ENCODE results near the gene BARX2. TPM values are rescaled to one million over a fixed set of nuclear protein-coding genes. Genes with fewer than 3 reads are reported as not detected.

The BARX2 gene
- total RNA-seq, 1 experiment from 2014 or later: 13.4 TPM

- Histone ChIP-seq H3K36me3 (ENCODE audit: low read depth) (no peaks in the 10 kb centered on the region), H4K20me1 (ENCODE audit: insufficient read depth) (no peaks in the 10 kb centered on the region), H3K9me2 (ENCODE audit: insufficient read depth) (no peaks in the 10 kb centered on the region), H3F3A (ENCODE audit: insufficient read depth, low read depth) (peaks cover 12% of the 10 kb centered on the region), H2AFZ (no peak overlapping the region), H3K27ac (no peak overlapping the region), H3K79me2 (ENCODE audit: low read depth) (peaks cover 6% of the 10 kb centered on the region; the same call in 1 of the 2 replicates), H3K4me3 (no peak overlapping the region), H3K9me3 (ENCODE audit: insufficient read depth, low read depth) (no peaks in the 10 kb centered on the region), H3K4me1 (replicated peaks; ENCODE audit: insufficient read depth) (peaks cover 21% of the 10 kb centered on the region), H3K27me3 (ENCODE audit: insufficient read depth, low read depth) (no peaks in the 10 kb centered on the region), H3K4me2 (no peak overlapping the region)
- ChIA-PET POLR2A (ENCODE audit: unreplicated experiment) (no interaction called here), CTCF (no interaction called here)
- intact Hi-C loops (cut with micrococcal nuclease; ENCODE audit: unreplicated experiment): no loop called here
- no peak for DNase-seq
- TF ChIP-seq CTCF (conservative IDR thresholded peaks at IDR 0.05): no peak
- no peak for TF ChIP-seq EZH2 (IDR thresholded peaks at IDR 0.05; ENCODE audit: low read depth)
- BruUV-seq (replicated peaks): no TSS peak
These were observed 66.5 kb downstream of the BARX2 start for GRCh38 chr11:129442171-129442570.

GRCh38 chr11:129443276-129443675, 67.6 kb downstream of the BARX2 start:
- intact Hi-C loops (cut with micrococcal nuclease; ENCODE audit: unreplicated experiment): no loop called here
- Histone ChIP-seq H3K9me3 (ENCODE audit: insufficient read depth, low read depth) (no peaks in the 10 kb centered on the region), H3K36me3 (ENCODE audit: low read depth) (no peaks in the 10 kb centered on the region), H4K20me1 (ENCODE audit: insufficient read depth) (no peaks in the 10 kb centered on the region), H2AFZ (no peak overlapping the region), H3K27ac (no peak overlapping the region), H3K9me2 (ENCODE audit: insufficient read depth) (no peaks in the 10 kb centered on the region), H3K4me3 (no peak overlapping the region), H3K4me1 (replicated peaks; ENCODE audit: insufficient read depth) (peaks cover 21% of the 10 kb centered on the region), H3K27me3 (ENCODE audit: insufficient read depth, low read depth) (no peaks in the 10 kb centered on the region), H3K79me2 (ENCODE audit: low read depth) (peaks cover 6% of the 10 kb centered on the region; the same call in 1 of the 2 replicates), H3K4me2 (no peak overlapping the region), H3F3A (ENCODE audit: insufficient read depth, low read depth) (peaks cover 12% of the 10 kb centered on the region)
- BruUV-seq (replicated peaks): no TSS peak
- POLR2A ChIA-PET (ENCODE audit: unreplicated experiment): no interaction called here
- CTCF ChIA-PET: interaction anchor here (0.7 kb wide), 1 partner anchor 60 kb away, joined by 4 read pairs; no protein-coding TSS in a partner anchor
- no peak for TF ChIP-seq EZH2 (IDR thresholded peaks at IDR 0.05; ENCODE audit: low read depth)
- no peak for DNase-seq

- no TSS peak for BruUV-seq (replicated peaks)
- no peak overlapping the region for H3K4me2 ChIP-seq
- H3K27me3 ChIP-seq (ENCODE audit: insufficient read depth, low read depth): no peaks in the 10 kb centered on the region
- no peaks in the 10 kb centered on the region for H3K36me3 ChIP-seq (ENCODE audit: low read depth)
- H3F3A ChIP-seq (ENCODE audit: insufficient read depth, low read depth): peaks cover 11% of the 10 kb centered on the region
- POLR2A ChIA-PET (ENCODE audit: unreplicated experiment): interaction anchor here (0.6 kb wide), 1 partner anchor 10 kb away, joined by 3 read pairs; no protein-coding TSS in a partner anchor
- H3K9me3 ChIP-seq (ENCODE audit: insufficient read depth, low read depth): no peaks in the 10 kb centered on the region
- H4K20me1 ChIP-seq (ENCODE audit: insufficient read depth): no peaks in the 10 kb centered on the region
- intact Hi-C loops (cut with micrococcal nuclease; ENCODE audit: unreplicated experiment): no loop called here
- H3K4me3 ChIP-seq: no peak overlapping the region
- no peak overlapping the region for H3K27ac ChIP-seq
- peaks cover 17% of the 10 kb centered on the region for H3K4me1 ChIP-seq (replicated peaks; ENCODE audit: insufficient read depth)
- DNase-seq: no peak
- TF ChIP-seq EZH2 (IDR thresholded peaks at IDR 0.05; ENCODE audit: low read depth) (no peak), CTCF (conservative IDR thresholded peaks at IDR 0.05) (no peak)
- no peak overlapping the region for H2AFZ ChIP-seq
- CTCF ChIA-PET: no interaction called here
- peaks cover 6% of the 10 kb centered on the region; the same call in 1 of the 2 replicates for H3K79me2 ChIP-seq (ENCODE audit: low read depth)
- no peaks in the 10 kb centered on the region for H3K9me2 ChIP-seq (ENCODE audit: insufficient read depth)
These were observed 68.6 kb downstream of the BARX2 start for GRCh38 chr11:129444274-129444673.

GRCh38 chr11:129445226-129445625, 69.6 kb downstream of the BARX2 start:
- Histone ChIP-seq H3K9me3 (ENCODE audit: insufficient read depth, low read depth) (no peaks in the 10 kb centered on the region), H3K79me2 (ENCODE audit: low read depth) (peaks cover 6% of the 10 kb centered on the region; the same call in 1 of the 2 replicates), H4K20me1 (ENCODE audit: insufficient read depth) (no peaks in the 10 kb centered on the region), H3K9me2 (ENCODE audit: insufficient read depth) (no peaks in the 10 kb centered on the region), H3K27ac (no peak overlapping the region), H3K27me3 (ENCODE audit: insufficient read depth, low read depth) (no peaks in the 10 kb centered on the region), H3K4me1 (replicated peaks; ENCODE audit: insufficient read depth) (peaks cover 10% of the 10 kb centered on the region), H3K36me3 (ENCODE audit: low read depth) (no peaks in the 10 kb centered on the region), H3K4me3 (no peak overlapping the region), H3F3A (ENCODE audit: insufficient read depth, low read depth) (peaks cover 6% of the 10 kb centered on the region; the same call in 1 of the 2 replicates), H2AFZ (no peak overlapping the region), H3K4me2 (no peak overlapping the region)
- DNase-seq: no peak
- intact Hi-C loops (cut with micrococcal nuclease; ENCODE audit: unreplicated experiment): no loop called here
- ChIA-PET CTCF (no interaction called here), POLR2A (ENCODE audit: unreplicated experiment) (no interaction called here)
- no peak for TF ChIP-seq CTCF (conservative IDR thresholded peaks at IDR 0.05)
- TF ChIP-seq EZH2 (IDR thresholded peaks at IDR 0.05; ENCODE audit: low read depth): no peak
- BruUV-seq (replicated peaks): no TSS peak

Data from PC-9 (cell line).